GM12865 (cell line): Measurements from ENCODE around the gene NR6A1.
A peak's percentile ranks its signal among the peaks of the same experiment; 100 is the strongest.

Experiments
- DNase-seq: peaks from one replicate; pipeline ENCODE4 v3.0.0; 2010; ENCODE audit warnings: low read depth
- H3K4me3 ChIP-seq: 2 replicates; pipeline ENCODE4 v1.5.1; 2011; ENCODE audit warnings: mild to moderate bottlenecking, low read depth, low read length, control low read depth
- TF ChIP-seq, protein P1 (sequence below): IDR thresholded peaks from 2 replicates; pipeline ENCODE4 v1.5.1; 2011; ENCODE audit warnings: low read length, control low read depth, low read depth, inconsistent platforms; ENCODE audit not compliant: insufficient read depth; ENCODE audit errors: missing control alignments

Gene NR6A1

GRCh38 chr9:124781967-124782660 lies 11.0 kb upstream of the NR6A1 start:
- TF ChIP-seq, protein P1, sequence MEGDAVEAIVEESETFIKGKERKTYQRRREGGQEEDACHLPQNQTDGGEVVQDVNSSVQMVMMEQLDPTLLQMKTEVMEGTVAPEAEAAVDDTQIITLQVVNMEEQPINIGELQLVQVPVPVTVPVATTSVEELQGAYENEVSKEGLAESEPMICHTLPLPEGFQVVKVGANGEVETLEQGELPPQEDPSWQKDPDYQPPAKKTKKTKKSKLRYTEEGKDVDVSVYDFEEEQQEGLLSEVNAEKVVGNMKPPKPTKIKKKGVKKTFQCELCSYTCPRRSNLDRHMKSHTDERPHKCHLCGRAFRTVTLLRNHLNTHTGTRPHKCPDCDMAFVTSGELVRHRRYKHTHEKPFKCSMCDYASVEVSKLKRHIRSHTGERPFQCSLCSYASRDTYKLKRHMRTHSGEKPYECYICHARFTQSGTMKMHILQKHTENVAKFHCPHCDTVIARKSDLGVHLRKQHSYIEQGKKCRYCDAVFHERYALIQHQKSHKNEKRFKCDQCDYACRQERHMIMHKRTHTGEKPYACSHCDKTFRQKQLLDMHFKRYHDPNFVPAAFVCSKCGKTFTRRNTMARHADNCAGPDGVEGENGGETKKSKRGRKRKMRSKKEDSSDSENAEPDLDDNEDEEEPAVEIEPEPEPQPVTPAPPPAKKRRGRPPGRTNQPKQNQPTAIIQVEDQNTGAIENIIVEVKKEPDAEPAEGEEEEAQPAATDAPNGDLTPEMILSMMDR, result no peak
- no peak for DNase-seq
- no peak overlapping the region for H3K4me3 ChIP-seq

DNA sequence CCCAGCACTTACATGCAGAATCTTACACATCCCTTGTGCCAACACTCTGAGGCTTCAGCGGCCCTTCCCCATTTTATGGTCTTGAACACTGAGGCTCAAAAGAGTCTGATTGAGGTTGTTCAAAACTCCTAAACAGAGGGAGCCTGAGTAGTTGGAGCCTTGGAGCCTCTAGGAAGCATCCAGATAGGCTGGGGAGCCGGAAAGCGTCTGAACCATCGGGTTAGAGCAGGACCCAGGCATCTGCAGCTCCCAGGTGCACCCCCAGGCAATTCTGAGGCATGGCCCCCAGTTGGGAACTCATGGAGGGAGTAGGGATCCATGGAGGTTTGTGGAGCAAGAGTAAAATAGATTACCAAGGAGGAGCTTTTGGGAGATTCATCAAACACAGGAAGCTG lies 9.6 kb upstream of the NR6A1 start:
- TF ChIP-seq, protein P1, result no peak
- DNase-seq, result no peak
- H3K4me3 ChIP-seq, result no peak overlapping the region

DNA sequence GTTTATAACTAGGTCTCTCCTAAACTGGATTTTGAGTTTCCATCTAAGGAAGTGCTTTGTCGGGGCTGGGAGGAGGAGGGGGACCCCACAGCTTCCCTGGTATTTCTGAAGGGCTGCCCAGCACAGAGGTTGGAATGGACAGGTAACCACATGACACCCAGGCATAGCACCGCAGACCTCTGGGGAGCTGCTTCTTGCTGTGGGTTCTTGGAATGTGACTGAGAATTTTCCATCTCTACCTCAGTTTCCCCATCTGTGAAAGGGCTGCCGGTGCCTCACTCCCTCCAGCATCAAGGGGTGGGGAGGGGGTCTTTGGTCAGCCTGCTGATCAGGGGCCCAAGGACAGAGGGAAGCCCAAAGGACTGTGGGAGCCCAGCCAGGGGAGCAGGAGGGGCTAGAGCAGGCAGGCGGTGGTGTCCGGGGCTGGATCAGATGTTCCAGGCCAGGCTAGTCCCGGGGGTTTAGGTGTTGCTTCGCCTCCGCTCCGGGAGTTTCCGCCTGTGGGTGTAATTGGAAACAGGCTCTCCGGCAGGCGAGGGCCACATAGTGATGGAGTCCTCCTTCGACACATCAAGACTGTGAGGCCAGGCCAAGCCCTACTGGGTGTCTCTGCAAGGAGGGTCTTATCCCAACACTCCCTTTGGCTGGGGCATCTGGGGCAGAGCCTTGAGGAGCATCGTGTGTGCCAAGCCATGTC lies 9.1 kb upstream of the NR6A1 start:
- no peak overlapping the region for H3K4me3 ChIP-seq
- TF ChIP-seq, protein P1, result no peak

GRCh38 chr9:124779368-124780059 lies 8.4 kb upstream of the NR6A1 start:
- no peak for DNase-seq
- TF ChIP-seq, protein P1, result no peak
- no peak overlapping the region for H3K4me3 ChIP-seq

More for the DNA sequence above, 9.1 kb upstream of the NR6A1 start:
- no peak for DNase-seq

- no peak overlapping the region for H3K4me3 ChIP-seq
- TF ChIP-seq, protein P1, result no peak
- no peak for DNase-seq
These were observed 7.7 kb upstream of the NR6A1 start for GRCh38 chr9:124778575-124779367.

DNA sequence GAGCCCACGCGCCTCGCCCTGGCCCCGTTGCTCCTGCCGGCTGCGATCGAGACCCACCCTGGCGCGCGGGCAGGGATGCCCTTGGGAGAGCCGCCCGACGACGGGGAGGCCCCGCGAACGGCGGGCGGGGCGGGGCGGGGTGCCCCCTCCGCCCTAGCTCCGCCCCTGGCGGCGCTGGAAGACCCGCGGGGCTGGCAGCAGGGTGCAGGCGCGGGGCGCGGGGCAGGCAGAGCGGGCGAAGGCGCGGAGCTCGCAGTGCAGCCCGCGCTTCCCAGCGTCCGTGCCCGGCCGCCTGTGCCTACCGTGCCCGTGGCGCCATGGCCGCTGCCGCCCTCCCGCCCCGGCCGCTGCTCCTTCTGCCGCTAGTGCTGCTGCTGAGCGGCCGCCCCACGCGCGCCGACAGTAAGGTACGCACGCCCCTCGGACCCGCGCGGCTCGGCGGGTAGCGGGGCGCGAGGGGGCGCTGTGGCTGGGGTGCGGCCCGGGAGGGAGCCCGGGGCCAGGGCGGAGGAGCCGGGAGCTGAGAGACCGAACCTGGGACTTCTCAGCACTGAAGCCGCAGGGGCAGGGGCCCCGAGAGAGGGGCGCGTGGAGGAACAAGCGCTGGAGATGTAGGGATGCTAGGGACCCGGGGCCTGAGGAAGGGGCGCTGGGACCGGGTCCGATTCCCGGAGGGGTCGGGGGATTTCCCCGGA lies 6.0 kb upstream of the NR6A1 start, which contains the start of gene OLFML2A:
OLFML2A (plus strand) TSS at position 180 of the 695 bp plus-strand sequence; CDS start at position 318, 138 bp downstream.
- peak within 1 kb of the TSS; percentile 38 for H3K4me3 ChIP-seq
- peak; percentile 24 for DNase-seq
- TF ChIP-seq, protein P1, result peak; percentile 34
